Muscle of leg (tissue), 11 donors: ENCODE data around the gene PLXNB3. TPM values are rescaled to one million over a fixed set of nuclear protein-coding genes. Genes with fewer than 3 reads are reported as not detected.

Experiments
- DNase-seq: peaks from one replicate; pipeline ENCODE4 v3.0.0; 2013
- H3K27ac ChIP-seq: one replicate; pipeline ENCODE4 v1.5.1; 2013; ENCODE audit warnings: mild to moderate bottlenecking, low read length, control low read depth
- H3K27me3 ChIP-seq: one replicate; pipeline ENCODE4 v1.6.1; 2013; ENCODE audit warnings: low read length; ENCODE audit not compliant: control insufficient read depth, insufficient read depth
- H3K36me3 ChIP-seq: one replicate; pipeline ENCODE4 v1.6.1; 2013; ENCODE audit warnings: low read length; ENCODE audit not compliant: control insufficient read depth, insufficient read depth
- H3K4me1 ChIP-seq: one replicate; pipeline ENCODE4 v1.6.1; 2013; ENCODE audit warnings: low read length; ENCODE audit not compliant: control insufficient read depth, insufficient read depth
- H3K4me3 ChIP-seq: one replicate; pipeline ENCODE4 v1.5.1; 2013; ENCODE audit warnings: low read length, control low read depth
- H3K9me3 ChIP-seq: replicated peaks from 2 replicates; pipeline ENCODE4 v1.6.1; 2013; ENCODE audit warnings: low read depth, low read length; ENCODE audit not compliant: control insufficient read depth
- WGBS: methylation state at CpG from one replicate; pipeline ENCODE4 v1.1.5; 2013; ENCODE audit warnings: missing lambda C conversion rate; ENCODE audit not compliant: insufficient coverage; 5-methylcytosine and 5-hydroxymethylcytosine counted together
- polyA plus RNA-seq, 8 donors: library from polyadenylated mRNA; unstranded; fragments of 120-200 nt; gene quantifications; one replicate each; pipeline versions ENCODE4 v1.2.1 to v1.2.3, GENCODE V29; 2013; ENCODE audit warnings: inconsistent platforms in 1 of 8, low replicate concordance in 1 of 8; ENCODE audit not compliant: insufficient read length in 8 of 8, insufficient read depth in 1 of 8
- total RNA-seq: library from RNA; stranded (reverse); fragments of 120-200 nt; gene quantifications from one replicate; pipeline ENCODE4 v1.2.4, GENCODE V29; 2013

The PLXNB3 gene
- total and polyA plus RNA-seq, 9 donors, result 0.89 to 8.9 (median 2.7) TPM

DNA sequence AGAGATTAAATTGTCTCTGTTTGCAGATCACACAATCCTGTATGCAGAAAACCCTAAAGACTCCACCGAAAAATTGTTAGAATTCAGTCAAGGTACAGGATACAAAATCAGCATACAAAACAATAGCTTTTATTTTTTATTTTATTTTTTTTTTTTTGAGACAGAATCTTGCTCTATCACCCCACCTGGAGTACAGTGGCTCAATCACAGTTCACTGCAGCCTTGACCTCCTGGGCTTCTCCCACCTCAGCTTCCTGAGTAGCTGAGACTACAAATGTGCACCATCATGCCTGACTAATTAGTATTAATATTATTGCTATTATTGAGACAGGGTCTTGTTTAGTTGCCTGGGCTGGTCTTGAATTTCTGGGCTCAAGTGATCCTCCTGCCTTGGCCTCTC, 8.9 kb upstream of the PLXNB3 start:
- no CpG with 5 or more reads among the region's 1 CpG for WGBS

GRCh38 chrX:153761863-153762262, 2.2 kb upstream of the PLXNB3 start:
- Histone ChIP-seq H3K27me3 (peaks cover 4% of the 10 kb centered on the region), H3K4me1 (peaks cover 12% of the 10 kb centered on the region), H3K4me3 (no peak overlapping the region), H3K9me3 (no peaks in the 10 kb centered on the region), H3K36me3 (no peaks in the 10 kb centered on the region), H3K27ac (no peak overlapping the region)
- no peak for DNase-seq
- 75% methylated on average over 12 of the region's 15 CpGs for WGBS

More for the DNA sequence above, 8.9 kb upstream of the PLXNB3 start:
- H3K9me3 ChIP-seq, result no peaks in the 10 kb centered on the region
- no peak overlapping the region for H3K4me3 ChIP-seq
- H3K27me3 ChIP-seq, result peaks cover 5% of the 10 kb centered on the region
- H3K36me3 ChIP-seq, result no peaks in the 10 kb centered on the region
- DNase-seq, result no peak
- no peaks in the 10 kb centered on the region for H3K4me1 ChIP-seq
- no peak overlapping the region for H3K27ac ChIP-seq

GRCh38 chrX:153762626-153763173, 1.3 kb upstream of the PLXNB3 start:
- peaks cover 2% of the 10 kb centered on the region for H3K27me3 ChIP-seq
- 81% methylated on average over 9 of the region's 14 CpGs for WGBS
- no peak overlapping the region for H3K4me3 ChIP-seq
- H3K9me3 ChIP-seq, result no peaks in the 10 kb centered on the region
- peaks cover 14% of the 10 kb centered on the region for H3K4me1 ChIP-seq
- H3K27ac ChIP-seq, result no peak overlapping the region
- DNase-seq, result no peak
- no peaks in the 10 kb centered on the region for H3K36me3 ChIP-seq

DNA sequence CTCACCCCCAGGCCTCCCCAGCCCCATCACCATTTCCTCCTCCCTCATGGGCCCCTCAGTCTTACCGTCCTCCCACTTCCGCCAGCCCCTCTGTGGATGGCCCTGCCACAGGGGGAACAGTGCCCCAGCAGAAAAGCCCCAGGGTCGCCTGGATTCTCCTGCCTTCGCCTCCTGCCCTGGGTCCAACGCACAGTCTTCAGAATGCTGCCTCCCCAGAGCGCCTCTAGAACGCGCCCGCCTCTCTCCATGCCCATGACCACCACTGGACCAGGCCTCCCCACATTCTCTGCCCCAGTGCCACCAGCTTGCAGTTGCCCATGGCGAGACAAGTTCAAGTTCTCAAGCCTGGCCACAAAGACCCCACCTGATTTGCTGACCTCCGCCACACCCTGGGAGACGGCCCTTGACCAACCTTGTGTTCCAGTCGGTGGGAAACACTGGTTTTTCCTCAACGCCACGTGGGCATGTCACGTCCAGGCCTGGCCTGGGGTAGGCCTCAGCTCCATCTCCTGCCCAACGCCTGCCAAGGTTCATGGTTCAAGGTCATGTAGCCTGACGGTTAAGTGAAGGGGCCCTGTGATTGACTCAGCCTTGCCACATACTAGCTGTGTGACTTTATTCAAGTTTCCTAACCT, 634 bp upstream of the PLXNB3 start:
- 84% methylated on average over 18 of the region's 18 CpGs for WGBS
- no peak for DNase-seq
- Histone ChIP-seq H3K27me3 (peaks cover 2% of the 10 kb centered on the region), H3K9me3 (no peaks in the 10 kb centered on the region), H3K4me3 (no peak overlapping the region), H3K36me3 (no peaks in the 10 kb centered on the region), H3K27ac (no peak overlapping the region), H3K4me1 (peaks cover 14% of the 10 kb centered on the region)

DNA sequence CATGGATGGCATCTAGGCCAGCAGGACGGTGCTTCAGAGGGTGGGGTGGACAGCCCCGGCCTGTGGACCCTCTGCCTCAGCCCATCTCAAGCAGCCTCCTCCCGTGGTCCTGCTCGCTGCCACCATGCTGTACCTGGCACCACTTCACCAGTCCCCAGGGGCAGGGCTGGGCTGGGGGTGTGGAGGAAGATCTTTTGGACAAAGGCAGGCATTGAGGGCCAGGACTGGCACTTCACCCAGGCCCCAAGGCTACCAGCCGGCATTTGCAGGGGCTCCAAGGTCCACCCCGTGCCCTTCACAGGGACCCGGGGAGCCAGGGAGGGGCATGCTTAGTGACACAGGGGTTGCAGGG, 713 bp downstream of the PLXNB3 start:
- H3K27ac ChIP-seq, result no peak overlapping the region
- H3K4me3 ChIP-seq, result no peak overlapping the region

GRCh38 chrX:153765138-153766079, 1.4 kb downstream of the PLXNB3 start:
- peaks cover 2% of the 10 kb centered on the region for H3K27me3 ChIP-seq
- no peak overlapping the region for H3K27ac ChIP-seq
- H3K4me1 ChIP-seq, result peaks cover 14% of the 10 kb centered on the region
- no peaks in the 10 kb centered on the region for H3K9me3 ChIP-seq
- no peaks in the 10 kb centered on the region for H3K36me3 ChIP-seq
- no peak for DNase-seq
- WGBS, result 86% methylated on average over 20 of the region's 27 CpGs
- H3K4me3 ChIP-seq, result no peak overlapping the region

More for the DNA sequence above, 713 bp downstream of the PLXNB3 start:
- 89% methylated on average over 5 of the region's 7 CpGs for WGBS
- Histone ChIP-seq H3K4me1 (peaks cover 14% of the 10 kb centered on the region), H3K9me3 (no peaks in the 10 kb centered on the region), H3K36me3 (no peaks in the 10 kb centered on the region), H3K27me3 (peaks cover 2% of the 10 kb centered on the region)
- no peak for DNase-seq

DNA sequence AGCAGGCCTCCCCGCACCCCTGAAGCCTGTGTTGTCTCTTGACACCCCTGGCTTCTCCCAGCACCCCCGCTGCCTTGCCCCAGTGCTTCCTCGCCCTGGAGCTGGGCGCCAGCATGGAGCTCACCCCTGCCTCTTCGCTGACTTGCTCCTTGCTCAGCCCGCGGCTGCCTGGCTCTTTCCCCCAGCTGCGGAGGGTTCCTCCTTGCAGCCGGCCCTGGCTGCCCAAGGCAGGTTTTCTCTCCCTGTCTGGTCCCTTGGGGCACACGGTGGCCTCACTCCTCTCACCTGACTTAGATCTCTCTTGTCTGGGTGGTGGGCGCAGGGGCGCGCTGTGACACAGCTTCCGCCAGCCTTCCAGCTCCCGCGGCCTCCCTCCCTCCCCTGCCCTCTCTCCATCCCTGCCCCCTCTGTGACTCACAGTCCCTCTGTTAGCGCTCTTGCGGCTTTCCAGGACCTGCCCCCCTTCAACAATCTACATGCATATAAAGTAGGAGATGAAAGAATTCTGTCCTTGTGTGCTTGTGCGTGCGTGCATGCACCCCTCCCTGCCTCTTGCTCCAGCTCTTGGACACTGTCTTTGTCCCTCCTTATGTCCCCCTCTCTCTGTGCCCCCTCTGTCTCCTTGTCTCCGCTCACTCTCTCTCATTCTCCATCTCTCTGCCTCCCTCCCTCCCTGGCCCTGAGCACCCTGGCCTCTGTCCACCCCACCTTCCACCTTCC, 2.2 kb downstream of the PLXNB3 start:
- DNase-seq, result peak; percentile 30
- Histone ChIP-seq H3K27me3 (peaks cover 2% of the 10 kb centered on the region), H3K4me3 (no peak overlapping the region)

DNA sequence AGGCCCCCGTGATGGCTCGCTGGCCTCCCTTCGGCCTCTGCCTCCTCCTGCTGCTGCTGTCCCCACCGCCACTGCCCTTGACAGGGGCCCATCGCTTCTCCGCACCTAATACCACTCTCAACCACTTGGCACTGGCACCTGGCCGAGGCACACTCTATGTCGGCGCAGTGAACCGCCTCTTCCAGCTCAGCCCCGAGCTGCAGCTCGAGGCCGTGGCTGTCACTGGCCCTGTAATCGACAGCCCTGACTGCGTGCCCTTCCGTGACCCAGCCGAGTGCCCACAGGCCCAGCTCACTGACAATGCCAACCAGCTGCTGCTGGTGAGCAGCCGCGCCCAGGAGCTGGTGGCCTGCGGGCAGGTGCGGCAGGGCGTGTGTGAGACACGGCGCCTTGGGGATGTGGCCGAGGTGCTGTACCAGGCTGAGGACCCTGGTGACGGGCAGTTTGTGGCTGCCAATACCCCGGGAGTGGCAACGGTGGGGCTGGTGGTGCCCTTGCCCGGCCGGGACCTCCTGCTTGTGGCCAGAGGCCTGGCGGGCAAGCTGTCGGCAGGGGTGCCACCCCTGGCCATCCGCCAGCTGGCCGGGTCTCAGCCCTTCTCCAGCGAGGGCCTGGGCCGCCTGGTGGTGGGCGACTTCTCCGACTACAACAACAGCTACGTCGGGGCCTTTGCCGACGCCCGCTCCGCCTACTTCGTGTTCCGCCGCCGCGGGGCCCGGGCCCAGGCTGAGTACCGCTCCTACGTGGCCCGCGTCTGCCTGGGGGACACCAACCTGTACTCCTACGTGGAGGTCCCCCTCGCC, 3.0 kb downstream of the PLXNB3 start:
- DNase-seq, result peak; percentile 2
- no peak overlapping the region for H3K27ac ChIP-seq
- WGBS, result 79% methylated on average over 56 of the region's 56 CpGs

More for the DNA sequence above, 2.2 kb downstream of the PLXNB3 start:
- H3K9me3 ChIP-seq, result no peaks in the 10 kb centered on the region
- WGBS, result 62% methylated on average over 16 of the region's 21 CpGs
- H3K27ac ChIP-seq, result no peak overlapping the region
- peaks cover 14% of the 10 kb centered on the region for H3K4me1 ChIP-seq
- H3K36me3 ChIP-seq, result no peaks in the 10 kb centered on the region

DNA sequence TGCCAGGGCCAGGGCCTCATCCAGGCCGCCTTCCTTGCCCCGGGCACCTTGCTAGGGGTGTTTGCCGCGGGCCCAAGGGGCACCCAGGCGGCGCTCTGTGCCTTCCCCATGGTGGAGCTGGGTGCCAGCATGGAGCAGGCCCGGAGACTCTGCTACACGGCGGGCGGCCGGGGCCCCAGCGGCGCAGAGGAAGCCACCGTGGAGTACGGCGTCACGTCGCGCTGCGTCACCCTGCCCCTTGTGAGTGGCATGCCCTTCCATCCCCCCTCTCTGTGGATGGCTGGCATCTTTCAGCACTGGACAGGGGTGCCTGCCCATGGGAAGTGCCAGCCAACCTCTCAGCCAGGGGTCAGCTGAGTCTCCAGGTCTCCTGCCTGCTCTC, 3.6 kb downstream of the PLXNB3 start:
- WGBS, result 91% methylated on average over 20 of the region's 20 CpGs
- Histone ChIP-seq H3K27me3 (peaks cover 2% of the 10 kb centered on the region), H3K4me1 (peaks cover 14% of the 10 kb centered on the region), H3K36me3 (no peaks in the 10 kb centered on the region), H3K27ac (no peak overlapping the region), H3K4me3 (no peak overlapping the region), H3K9me3 (no peaks in the 10 kb centered on the region)
- no peak for DNase-seq

More for the DNA sequence above, 3.0 kb downstream of the PLXNB3 start:
- Histone ChIP-seq H3K4me3 (no peak overlapping the region), H3K4me1 (peaks cover 14% of the 10 kb centered on the region), H3K9me3 (no peaks in the 10 kb centered on the region), H3K27me3 (peaks cover 2% of the 10 kb centered on the region), H3K36me3 (no peaks in the 10 kb centered on the region)
